ENCODE results near the gene XRCC6. TPM values are rescaled to one million over a fixed set of nuclear protein-coding genes. Genes with fewer than 3 reads are reported as not detected.
"Not testable (repeated sequence)": the region's sequence is repeated elsewhere in the genome, so short reads cannot be mapped to it uniquely, and the experiment has no call there.

Gene XRCC6
- total RNA-seq, 1 experiment from 2014 or later = 694 TPM

GRCh38 chr22:41686890-41687289, 65.8 kb downstream of the XRCC6 start:
- not testable (repeated sequence) for DNase-seq (ENCODE audit: low spot score)

- no peak for DNase-seq (ENCODE audit: low spot score)
These were observed 66.8 kb downstream of the XRCC6 start for GRCh38 chr22:41687901-41688364.

GRCh38 chr22:41688365-41689211, 67.5 kb downstream of the XRCC6 start, which contains the start of gene SNU13:
TSS of gene SNU13 (minus strand) at chr22:41688867. CDS start at chr22:41688796, 71 bp downstream.
- DNase-seq (ENCODE audit: low spot score) = peak; percentile 91

GRCh38 chr22:41690476-41690875, 69.4 kb downstream of the XRCC6 start:
- no peak for DNase-seq (ENCODE audit: low spot score)

GRCh38 chr22:41695211-41695610, 74.1 kb downstream of the XRCC6 start:
- no peak for DNase-seq (ENCODE audit: low spot score)

- DNase-seq (ENCODE audit: low spot score) = no peak
These were observed 75.6 kb downstream of the XRCC6 start for GRCh38 chr22:41696703-41697102.

- DNase-seq (ENCODE audit: low spot score) = peak; percentile 73
These were observed 76.2 kb downstream of the XRCC6 start for GRCh38 chr22:41697126-41697775.

- no peak for DNase-seq (ENCODE audit: low spot score)
These were observed 78.4 kb downstream of the XRCC6 start, which contains the start of gene MEI1 for GRCh38 chr22:41699264-41700107. TSS of gene MEI1 (plus strand) at chr22:41699503. CDS start at chr22:41699539, 36 bp downstream.

GRCh38 chr22:41700108-41700364, 78.9 kb downstream of the XRCC6 start:
- no peak for DNase-seq (ENCODE audit: low spot score)

- DNase-seq (ENCODE audit: low spot score) = no peak
These were observed 81.7 kb downstream of the XRCC6 start for GRCh38 chr22:41702763-41703162.

- no peak for DNase-seq (ENCODE audit: low spot score)
These were observed 88.2 kb downstream of the XRCC6 start for GRCh38 chr22:41709341-41709740.

GRCh38 chr22:41713004-41713403, 91.9 kb downstream of the XRCC6 start:
- no peak for DNase-seq (ENCODE audit: low spot score)

Other genes with a start within 250 kb of the XRCC6 start
- gene TEF, start 239.4 kb upstream of the XRCC6 start, total RNA-seq (2014; rRNA removed; shearing (Covaris generic)) = 8.6 and 11.0 TPM in 2 replicates
- gene TOB2, start 174.5 kb upstream of the XRCC6 start, total RNA-seq (2014; rRNA removed; shearing (Covaris generic)) = 8.6 and 10.4 TPM in 2 replicates
- gene PHF5A, start 152.6 kb upstream of the XRCC6 start, total RNA-seq (2014; rRNA removed; shearing (Covaris generic)) = 80.0 and 123 TPM in 2 replicates
- 53.2 and 57.4 TPM in 2 replicates for gene ACO2, start 152.2 kb upstream of the XRCC6 start, total RNA-seq (2014; rRNA removed; shearing (Covaris generic))
- gene POLR3H, start 76.8 kb upstream of the XRCC6 start, total RNA-seq (2014; rRNA removed; shearing (Covaris generic)) = 22.8 and 23.1 TPM in 2 replicates
- 0.14 TPM in 1 of 2 replicates, not detected in the other for gene CSDC2, start 60.3 kb upstream of the XRCC6 start, total RNA-seq (2014; rRNA removed; shearing (Covaris generic))
- gene PMM1, start 31.5 kb upstream of the XRCC6 start, total RNA-seq (2014; rRNA removed; shearing (Covaris generic)) = 4.2 and 17.5 TPM in 2 replicates
- gene DESI1, start 252 bp upstream of the XRCC6 start, total RNA-seq (2014; rRNA removed; shearing (Covaris generic)) = 23.1 and 28.1 TPM in 2 replicates
- 112 and 113 TPM in 2 replicates for gene SNU13, start 67.6 kb downstream of the XRCC6 start, total RNA-seq (2014; rRNA removed; shearing (Covaris generic))
- not detected in 2 replicates for gene MEI1, start 78.2 kb downstream of the XRCC6 start, total RNA-seq (2014; rRNA removed; shearing (Covaris generic))
- 8.1 and 10.6 TPM in 2 replicates for gene CCDC134, start 179.4 kb downstream of the XRCC6 start, total RNA-seq (2014; rRNA removed; shearing (Covaris generic))
- gene SREBF2, start 211.8 kb downstream of the XRCC6 start, total RNA-seq (2014; rRNA removed; shearing (Covaris generic)) = 25.1 and 30.2 TPM in 2 replicates